ENCODE data around the gene FGR.
"Not testable (repeated sequence)": the region's sequence is repeated elsewhere in the genome, so short reads cannot be mapped to it uniquely, and the experiment has no call there.

The FGR gene

DNA sequence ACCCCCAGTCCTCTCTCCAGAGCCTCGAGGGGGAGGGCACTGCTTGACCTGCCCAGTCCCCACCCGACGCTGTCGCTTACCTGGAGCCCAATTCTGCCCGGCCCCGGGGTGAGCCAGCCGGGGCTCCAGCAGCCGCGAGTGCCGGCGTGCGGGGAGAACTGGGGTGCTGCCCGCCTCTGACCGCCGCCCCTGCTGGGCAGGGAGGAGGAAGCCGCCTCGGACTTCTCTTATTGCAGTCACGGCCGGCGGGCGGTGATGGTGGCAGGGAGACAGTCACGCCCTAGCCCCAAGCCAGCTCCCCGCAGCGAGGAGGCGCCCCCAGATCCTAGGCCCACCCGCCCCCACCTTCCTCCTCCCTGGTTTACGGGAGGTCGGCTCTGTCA lies at the start of gene FGR:
TSS of gene FGR (minus strand) at position 201 of the 383 bp plus-strand sequence. CDS start 11,269 bp downstream, outside the sequence.
- no peak for DNase-seq (ENCODE audit: low read depth)

DNA sequence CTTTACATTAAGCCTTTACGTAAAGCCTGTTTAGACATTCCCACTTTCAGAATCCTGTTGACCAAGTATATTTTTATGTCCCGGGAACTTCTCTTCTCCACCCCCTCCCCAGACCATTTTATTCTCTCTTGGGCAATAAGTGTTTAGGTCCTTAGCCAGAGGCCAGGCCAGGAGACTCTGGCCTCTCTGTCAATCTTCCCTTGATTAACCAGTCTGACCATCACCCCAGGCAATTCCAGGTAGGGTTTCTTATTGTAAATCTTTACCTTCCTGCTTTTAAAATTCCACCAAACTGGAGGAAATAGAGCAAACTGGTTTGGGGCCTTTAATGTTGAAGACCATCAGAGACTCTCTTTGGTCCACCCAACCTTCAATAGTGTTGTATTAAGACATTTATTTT lies 49.2 kb upstream of the FGR start:
- no peak for DNase-seq (ENCODE audit: low read depth)

DNA sequence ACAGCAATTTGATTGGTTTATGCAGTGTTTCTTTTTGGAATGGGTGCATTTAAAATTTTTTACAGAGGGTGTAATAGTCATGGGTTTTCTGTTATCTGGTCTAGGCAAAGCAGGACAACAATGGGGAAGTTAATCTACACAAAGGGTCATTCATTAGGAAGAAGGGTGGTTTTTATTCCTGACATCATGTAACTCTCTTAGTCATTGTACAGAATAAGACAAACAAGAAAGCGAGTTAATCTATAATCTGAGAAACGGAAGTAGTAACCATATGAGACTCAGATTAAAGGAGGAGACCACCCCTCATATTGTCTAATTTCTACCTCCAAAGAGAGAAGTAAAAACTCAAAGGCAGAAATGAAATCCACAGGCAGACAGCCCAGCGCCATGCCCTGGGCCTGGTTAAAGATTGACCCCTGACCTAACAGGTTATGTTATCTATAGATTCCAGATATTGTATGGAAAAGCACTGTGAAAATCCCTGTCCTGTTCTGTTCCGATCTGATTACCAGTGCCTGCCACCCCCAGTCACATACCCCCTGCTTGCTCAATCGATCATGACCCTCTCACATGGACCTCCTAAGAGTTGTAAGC lies 47.5 kb upstream of the FGR start:
- DNase-seq (ENCODE audit: low read depth): no peak

GRCh38 chr1:27681580-27681979 lies 46.6 kb upstream of the FGR start:
- DNase-seq (ENCODE audit: low read depth): not testable (repeated sequence)

- not testable (repeated sequence) for DNase-seq (ENCODE audit: low read depth)
Measured at GRCh38 chr1:27680225-27680791, 45.3 kb upstream of the FGR start.

DNA sequence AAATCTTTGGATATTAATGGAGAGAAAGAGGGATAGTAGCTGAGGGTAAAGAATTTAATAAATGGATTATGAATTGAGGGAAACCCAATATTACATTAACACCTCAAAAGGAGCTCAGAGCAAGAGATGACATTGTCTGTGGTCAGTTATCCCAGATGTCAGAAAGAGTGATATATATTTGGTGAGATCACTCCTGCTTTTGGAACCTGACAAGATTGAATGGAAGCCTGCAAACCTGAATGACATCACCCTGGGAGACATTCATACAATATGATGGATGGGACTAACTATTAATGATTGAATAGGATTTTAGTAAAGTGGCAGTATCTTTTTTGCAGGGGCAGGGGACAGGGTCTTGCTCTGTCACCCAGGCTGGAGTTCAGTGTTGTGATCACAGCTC lies 43.8 kb upstream of the FGR start:
- no peak for DNase-seq (ENCODE audit: low read depth)

DNA sequence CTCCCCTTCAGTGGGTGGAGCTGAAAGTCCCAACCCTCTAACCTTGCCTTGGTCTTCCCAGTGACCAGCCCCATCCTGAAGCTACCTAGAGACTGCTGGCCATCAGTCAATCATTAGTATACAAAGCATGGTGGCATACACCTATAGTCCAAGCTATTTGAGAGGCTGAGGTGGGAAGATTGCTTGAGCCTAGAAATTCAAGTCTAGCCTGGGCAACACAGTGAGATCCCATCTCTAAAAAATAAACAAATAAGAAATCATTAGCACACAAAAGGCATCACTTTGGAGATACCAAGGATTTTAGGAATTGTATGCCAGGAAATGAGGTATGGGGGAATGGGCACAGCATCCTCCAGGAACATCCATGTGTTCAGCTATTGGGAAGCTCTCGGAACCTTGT lies 41.4 kb upstream of the FGR start:
- no peak for DNase-seq (ENCODE audit: low read depth)

DNA sequence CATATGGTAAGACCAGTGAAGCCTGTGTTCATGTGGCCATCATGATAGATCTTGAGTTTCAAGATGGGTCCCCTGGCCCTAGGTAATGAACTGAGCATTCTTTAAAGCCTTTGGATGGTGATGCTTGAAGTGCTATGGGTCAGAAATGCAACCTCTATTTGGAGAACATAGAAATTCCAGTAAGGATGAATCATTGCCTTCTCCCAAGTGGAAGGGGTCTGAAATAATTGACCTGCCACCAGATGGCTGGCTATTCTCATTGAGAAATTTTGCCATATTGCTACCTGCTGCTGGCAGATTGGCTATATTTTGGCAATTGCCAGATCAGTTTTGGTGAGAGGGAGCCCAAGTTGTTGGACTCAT lies 37.7 kb upstream of the FGR start:
- peak; percentile 15 for DNase-seq (ENCODE audit: low read depth)

- peak; percentile 94 for DNase-seq (ENCODE audit: low read depth)
Measured at GRCh38 chr1:27671964-27672749, 37.2 kb upstream of the FGR start, which contains the start of gene IFI6. IFI6 (minus strand) TSS chr1:27672192; CDS start chr1:27669314, 2,878 bp downstream.

GRCh38 chr1:27669876-27670275 lies 34.9 kb upstream of the FGR start:
- DNase-seq (ENCODE audit: low read depth): no peak

GRCh38 chr1:27668808-27669723 lies 34.1 kb upstream of the FGR start:
- DNase-seq (ENCODE audit: low read depth): peak; percentile 34

DNA sequence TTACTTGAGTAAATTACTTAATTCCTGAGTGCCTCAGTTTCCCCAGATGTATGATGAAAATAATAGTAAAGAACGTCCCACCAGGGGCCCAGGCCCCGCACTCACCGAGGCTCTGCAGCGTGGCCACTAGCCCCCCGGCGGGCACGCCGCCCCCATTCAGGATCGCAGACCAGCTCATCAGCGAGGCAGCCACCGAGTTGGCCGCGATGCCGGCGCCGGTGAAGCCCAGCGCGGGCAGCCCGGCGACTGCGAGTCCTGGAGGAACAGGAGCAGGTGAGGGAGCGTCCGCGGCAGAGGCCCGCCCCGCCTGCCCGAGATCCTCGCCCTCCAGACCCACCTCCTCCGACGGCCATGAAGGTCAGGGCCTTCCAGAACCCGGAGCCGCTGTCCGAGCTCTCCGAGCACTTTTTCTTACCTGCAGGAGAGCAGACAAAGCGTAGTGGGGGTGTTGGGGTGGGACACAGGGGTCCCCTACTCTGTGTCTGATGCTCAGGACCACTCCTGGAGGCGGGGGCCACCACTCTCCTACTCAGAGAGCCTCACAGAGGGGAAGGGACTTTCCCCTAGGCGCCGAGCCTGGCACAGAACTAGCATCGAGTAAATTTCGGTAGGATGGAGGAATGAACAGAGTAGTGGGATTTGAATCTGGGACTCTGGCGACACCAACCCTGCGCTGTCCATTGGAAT lies 33.3 kb upstream of the FGR start:
- DNase-seq (ENCODE audit: low read depth): no peak

- DNase-seq (ENCODE audit: low read depth): no peak
Measured at GRCh38 chr1:27666791-27667254, 31.8 kb upstream of the FGR start.

DNA sequence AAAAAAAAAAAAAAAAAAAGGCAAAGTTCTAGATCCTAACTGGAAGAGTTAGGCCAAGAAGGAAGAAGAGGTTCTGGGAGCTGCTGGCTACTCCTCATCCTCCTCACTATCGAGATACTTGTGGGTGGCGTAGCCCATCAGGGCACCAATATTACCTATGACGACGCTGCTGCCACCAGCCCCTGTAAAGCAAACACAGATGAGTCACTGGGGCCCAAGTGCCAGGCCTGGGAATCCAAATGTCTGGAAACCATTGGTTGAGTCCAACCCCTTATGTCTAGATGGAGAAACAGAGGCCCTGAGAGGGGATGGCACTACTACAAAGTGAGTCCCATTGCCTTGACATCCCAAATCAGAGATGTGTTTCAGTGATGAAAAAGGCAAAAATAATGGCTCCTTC lies 31.3 kb upstream of the FGR start:
- DNase-seq (ENCODE audit: low read depth): no peak

GRCh38 chr1:27665016-27665651 lies 30.1 kb upstream of the FGR start:
- no peak for DNase-seq (ENCODE audit: low read depth)

DNA sequence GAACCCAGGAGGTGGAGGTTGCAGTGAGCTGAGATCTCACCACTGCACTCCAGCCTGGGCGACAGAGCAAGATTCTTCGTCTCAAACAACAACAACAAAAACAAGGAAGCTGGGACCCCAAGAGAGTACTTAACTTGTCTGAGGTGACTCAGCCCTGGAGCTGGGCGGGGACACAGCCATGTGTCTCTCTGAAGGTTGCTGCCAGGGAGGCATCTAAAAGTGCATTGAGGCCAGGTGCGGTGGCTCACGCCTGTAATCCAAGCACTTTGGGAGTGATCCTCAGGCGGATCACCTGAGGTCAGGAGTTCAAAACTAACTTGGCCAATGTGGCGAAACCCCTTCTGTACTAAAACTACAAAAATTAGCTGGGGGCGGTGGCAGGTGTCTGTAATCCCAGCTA lies 29.3 kb upstream of the FGR start:
- DNase-seq (ENCODE audit: low read depth): no peak

- DNase-seq (ENCODE audit: low read depth): peak; percentile 55
Measured at GRCh38 chr1:27662707-27663393, 27.9 kb upstream of the FGR start.

- DNase-seq (ENCODE audit: low read depth): no peak
Measured at GRCh38 chr1:27662261-27662660, 27.3 kb upstream of the FGR start.

- DNase-seq (ENCODE audit: low read depth): no peak
Measured at GRCh38 chr1:27661412-27662075, 26.6 kb upstream of the FGR start.

GRCh38 chr1:27660300-27660835 lies 25.4 kb upstream of the FGR start:
- no peak for DNase-seq (ENCODE audit: low read depth)
